ENCODE results near the gene AIRE. TPM values are rescaled to one million over a fixed set of nuclear protein-coding genes. Genes with fewer than 3 reads are reported as not detected.

The AIRE gene
- total RNA-seq, 2 donors from 2014 or later: not detected

GRCh38 chr21:44334329-44335030 is 48.8 kb downstream of the AIRE start:
- intact Hi-C loops (cut with DNase I): no loop called here
- Histone ChIP-seq H3K4me1 (replicated peaks) (no peaks in the 10 kb centered on the region), H3K36me3 (no peaks in the 10 kb centered on the region), H3K27ac (no peak overlapping the region), H3K9me3 (no peaks in the 10 kb centered on the region), H3K4me3 (no peak overlapping the region), H3K27me3 (replicated peaks; ENCODE audit: insufficient read depth) (no peaks in the 10 kb centered on the region)
- no peak for TF ChIP-seq CTCF (IDR thresholded peaks at IDR 0.05)
- no peak for TF ChIP-seq POLR2A (IDR thresholded peaks at IDR 0.05)
- TF ChIP-seq POLR2AphosphoS5 (IDR thresholded peaks at IDR 0.05): no peak
- 70% methylated on average over 17 of the region's 26 CpGs for WGBS
- no peak for DNase-seq (ENCODE audit: low spot score)

- DNase-seq (ENCODE audit: low spot score): no peak
- Histone ChIP-seq H3K27me3 (replicated peaks; ENCODE audit: insufficient read depth) (no peaks in the 10 kb centered on the region), H3K27ac (no peak overlapping the region), H3K9me3 (no peaks in the 10 kb centered on the region), H3K4me3 (no peak overlapping the region), H3K36me3 (no peaks in the 10 kb centered on the region), H3K4me1 (replicated peaks) (no peaks in the 10 kb centered on the region)
- TF ChIP-seq POLR2AphosphoS5 (IDR thresholded peaks at IDR 0.05) (no peak), POLR2A (IDR thresholded peaks at IDR 0.05) (no peak)
- intact Hi-C loops (cut with DNase I): no loop called here
- 94% methylated on average over 20 of the region's 24 CpGs for WGBS
Measured at GRCh38 chr21:44335266-44336059, 49.8 kb downstream of the AIRE start.

- H3K9me3 ChIP-seq: no peaks in the 10 kb centered on the region
- no peak for TF ChIP-seq POLR2AphosphoS5 (IDR thresholded peaks at IDR 0.05)
- TF ChIP-seq CTCF (IDR thresholded peaks at IDR 0.05): no peak
- TF ChIP-seq POLR2A (IDR thresholded peaks at IDR 0.05): no peak
- H3K27me3 ChIP-seq (replicated peaks; ENCODE audit: insufficient read depth): no peaks in the 10 kb centered on the region
- no peak overlapping the region for H3K4me3 ChIP-seq
- intact Hi-C loops (cut with DNase I): no loop called here
- H3K36me3 ChIP-seq: no peaks in the 10 kb centered on the region
- H3K27ac ChIP-seq: peak overlapping the region in 1 of 2 donors; percentile 78
- H3K4me1 ChIP-seq (replicated peaks): no peaks in the 10 kb centered on the region
- WGBS: 72% methylated on average over 3 of the region's 3 CpGs
- DNase-seq (ENCODE audit: low spot score): no peak
Measured at GRCh38 chr21:44337449-44337848, 51.8 kb downstream of the AIRE start.

GRCh38 chr21:44337941-44338895 is 52.5 kb downstream of the AIRE start:
- no peaks in the 10 kb centered on the region for H3K4me1 ChIP-seq (replicated peaks)
- TF ChIP-seq POLR2AphosphoS5 (IDR thresholded peaks at IDR 0.05): no peak
- TF ChIP-seq POLR2A (IDR thresholded peaks at IDR 0.05): no peak
- peak in 2 of 4 experiments; percentile 43 to 49 for TF ChIP-seq CTCF (IDR thresholded peaks at IDR 0.05)
- H3K9me3 ChIP-seq: no peaks in the 10 kb centered on the region
- peak overlapping the region; percentile 78 to 94 for H3K27ac ChIP-seq
- intact Hi-C loops (cut with DNase I): no loop called here
- 10% methylated on average over 24 of the region's 47 CpGs for WGBS
- H3K27me3 ChIP-seq (replicated peaks; ENCODE audit: insufficient read depth): no peaks in the 10 kb centered on the region
- no peaks in the 10 kb centered on the region for H3K36me3 ChIP-seq
- peak overlapping the region; percentile 20 to 31 for H3K4me3 ChIP-seq
- peak; percentile 64 for DNase-seq (ENCODE audit: low spot score)
